Activated naive CD8-positive, alpha-beta T cell treated with anti-CD3 and anti-CD28 coated beads, Interleukin-2, amount 50 U/mL, for 24 hours (primary cell): ENCODE results near the gene SLC5A3.

Experiments
- ATAC-seq: fragments of 150-1000 bp; cut with Tn5 transposase; one replicate; pipeline ENCODE4 v1.10.0; 2021
- DNase-seq: peaks from one replicate; pipeline ENCODE4 v3.0.0; 2021
- H3K27ac Mint-ChIP-seq: one replicate; pipeline ENCODE4 v1.8.0; 2021; ENCODE audit warnings: mild to moderate bottlenecking, mixed read lengths
- H3K27me3 Mint-ChIP-seq: one replicate; pipeline ENCODE4 v1.8.0; 2021; ENCODE audit warnings: mixed read lengths
- H3K36me3 Mint-ChIP-seq: one replicate; pipeline ENCODE4 v1.8.0; 2021; ENCODE audit warnings: low read depth, mixed read lengths
- H3K4me1 Mint-ChIP-seq: one replicate; pipeline ENCODE4 v1.8.0; 2021; ENCODE audit warnings: mixed read lengths
- H3K4me3 Mint-ChIP-seq: one replicate; pipeline ENCODE4 v1.8.0; 2021; ENCODE audit warnings: mild to moderate bottlenecking, moderate library complexity, mixed read lengths
- H3K9me3 Mint-ChIP-seq: one replicate; pipeline ENCODE4 v1.8.0; 2021; ENCODE audit warnings: mixed read lengths

SLC5A3 gene

DNA sequence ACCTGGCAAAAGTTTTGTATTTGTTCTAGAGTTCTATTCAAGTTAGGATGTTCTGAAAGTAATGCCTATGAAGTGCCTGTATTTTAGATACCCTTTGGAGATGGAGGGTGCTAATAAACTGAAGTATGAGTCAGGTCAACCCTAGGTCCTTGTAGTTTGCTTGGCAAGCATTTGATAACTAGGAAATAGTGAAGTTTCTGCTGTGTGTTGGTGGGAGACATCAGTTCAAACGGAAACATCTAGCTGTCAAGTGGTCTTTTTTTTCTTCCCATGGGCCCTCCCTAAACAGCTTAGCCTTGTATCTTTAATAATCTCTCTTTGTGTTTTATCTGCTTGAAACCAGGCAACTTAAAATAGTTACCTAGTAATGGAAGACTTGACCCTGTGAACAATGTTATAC, 4.5 kb downstream of the SLC5A3 start:
- H3K27me3 Mint-ChIP-seq, result no peaks in the 10 kb centered on the region

DNA sequence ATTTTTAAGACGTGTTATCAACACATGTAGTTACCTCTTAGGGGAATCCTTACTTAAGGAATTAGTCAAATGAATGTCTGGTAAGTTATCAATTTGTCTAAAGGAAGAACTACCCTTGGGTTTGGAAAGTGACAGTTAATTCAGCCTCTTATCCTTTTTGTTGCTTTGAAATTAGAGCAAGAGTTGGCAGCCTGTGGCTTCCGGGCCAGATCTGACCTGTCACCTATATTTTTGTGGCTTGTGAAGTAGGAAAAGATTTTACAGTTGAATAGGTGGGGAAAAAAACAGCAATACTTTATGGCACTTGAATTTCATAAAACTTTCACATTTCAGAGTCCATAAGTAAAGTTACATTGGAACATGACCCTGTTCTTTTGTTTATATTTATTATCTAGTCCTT, 5.5 kb downstream of the SLC5A3 start:
- ATAC-seq (peak; percentile 37), DNase-seq (no peak)
- peak overlapping the region; percentile 60 for H3K4me3 Mint-ChIP-seq
- peaks cover 83% of the 10 kb centered on the region for H3K36me3 Mint-ChIP-seq
- H3K4me1 Mint-ChIP-seq, result peaks cover 91% of the 10 kb centered on the region
- H3K27ac Mint-ChIP-seq, result peak overlapping the region; percentile 84
- no peaks in the 10 kb centered on the region for H3K9me3 Mint-ChIP-seq
- H3K27me3 Mint-ChIP-seq, result no peaks in the 10 kb centered on the region

More for the DNA sequence above, 4.5 kb downstream of the SLC5A3 start:
- Mint-ChIP-seq H3K36me3 (peaks cover 73% of the 10 kb centered on the region), H3K4me3 (peak overlapping the region; percentile 60), H3K27ac (peak overlapping the region; percentile 84), H3K4me1 (peaks cover 81% of the 10 kb centered on the region), H3K9me3 (no peaks in the 10 kb centered on the region)
- DNase-seq (no peak), ATAC-seq (peak; percentile 60)

DNA sequence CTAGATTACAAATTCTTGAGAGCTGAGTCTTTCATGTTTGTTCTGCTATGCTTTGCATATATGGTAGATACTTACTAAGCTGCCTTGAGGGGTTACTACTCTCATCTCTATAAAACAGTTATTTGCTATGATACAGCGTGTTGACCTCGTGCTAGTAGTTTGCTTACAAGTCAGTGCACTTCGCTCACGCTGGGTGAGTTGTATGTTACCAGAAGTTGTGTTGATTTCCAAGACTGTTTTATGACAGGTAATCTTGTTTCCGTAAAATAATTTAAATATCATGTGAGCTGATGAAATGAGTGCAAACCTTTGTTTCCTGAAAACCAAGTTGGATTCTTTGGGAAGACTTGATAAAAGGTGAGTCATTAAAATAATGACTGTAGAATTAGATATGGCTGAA, 7.3 kb downstream of the SLC5A3 start:
- Mint-ChIP-seq H3K36me3 (peaks cover 74% of the 10 kb centered on the region), H3K4me1 (peaks cover 91% of the 10 kb centered on the region), H3K4me3 (no peak overlapping the region), H3K27me3 (no peaks in the 10 kb centered on the region), H3K9me3 (no peaks in the 10 kb centered on the region), H3K27ac (no peak overlapping the region)
- DNase-seq, result no peak
- no peak for ATAC-seq

DNA sequence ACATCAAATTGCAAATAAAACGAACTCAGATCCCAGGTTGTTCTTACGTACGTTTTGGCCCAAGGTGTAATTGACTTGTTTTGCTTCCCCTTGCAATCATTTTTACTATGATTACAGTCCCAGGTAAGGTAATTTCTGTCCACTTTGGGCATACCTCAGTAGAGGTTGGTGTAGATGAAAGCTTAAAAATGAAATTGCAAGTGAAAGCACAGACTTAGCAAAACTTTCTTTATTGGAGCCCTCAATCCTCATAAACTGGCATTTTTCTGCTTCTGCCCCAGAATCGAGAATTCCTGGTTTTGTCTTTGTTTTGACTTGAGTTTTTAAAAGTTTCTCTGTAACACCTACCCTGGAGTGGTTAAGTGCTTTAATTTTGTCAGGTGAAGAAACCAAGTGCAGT, 9.4 kb downstream of the SLC5A3 start:
- Mint-ChIP-seq H3K4me3 (no peak overlapping the region), H3K36me3 (peaks cover 61% of the 10 kb centered on the region), H3K9me3 (no peaks in the 10 kb centered on the region), H3K27ac (no peak overlapping the region), H3K27me3 (no peaks in the 10 kb centered on the region), H3K4me1 (peaks cover 72% of the 10 kb centered on the region)
- ATAC-seq (no peak), DNase-seq (no peak)

DNA sequence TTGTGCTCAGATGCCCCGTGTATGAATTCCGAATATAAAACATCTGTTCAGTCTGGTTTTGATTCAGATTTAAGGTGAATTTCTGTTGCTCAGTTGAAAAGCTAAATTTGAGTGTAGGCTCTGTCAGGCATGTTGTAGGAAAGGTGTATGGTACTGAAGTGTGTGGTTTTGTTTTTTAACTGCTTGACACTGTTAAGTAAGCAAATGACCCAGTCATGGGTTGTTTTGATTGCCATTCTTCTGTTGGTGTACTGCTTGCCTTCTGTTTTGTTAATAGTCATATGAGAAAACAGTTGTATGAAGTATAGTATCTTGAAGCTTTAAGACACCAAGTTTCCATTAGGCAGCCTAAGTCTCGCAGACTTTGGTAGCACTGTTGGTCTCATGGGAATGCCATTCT, 10.0 kb downstream of the SLC5A3 start:
- H3K27ac Mint-ChIP-seq, result peak overlapping the region; percentile 75
- H3K36me3 Mint-ChIP-seq, result peaks cover 60% of the 10 kb centered on the region
- no peaks in the 10 kb centered on the region for H3K9me3 Mint-ChIP-seq
- H3K27me3 Mint-ChIP-seq, result no peaks in the 10 kb centered on the region
- H3K4me3 Mint-ChIP-seq, result peak overlapping the region; percentile 36
- ATAC-seq (no peak), DNase-seq (no peak)
- H3K4me1 Mint-ChIP-seq, result peaks cover 66% of the 10 kb centered on the region

DNA sequence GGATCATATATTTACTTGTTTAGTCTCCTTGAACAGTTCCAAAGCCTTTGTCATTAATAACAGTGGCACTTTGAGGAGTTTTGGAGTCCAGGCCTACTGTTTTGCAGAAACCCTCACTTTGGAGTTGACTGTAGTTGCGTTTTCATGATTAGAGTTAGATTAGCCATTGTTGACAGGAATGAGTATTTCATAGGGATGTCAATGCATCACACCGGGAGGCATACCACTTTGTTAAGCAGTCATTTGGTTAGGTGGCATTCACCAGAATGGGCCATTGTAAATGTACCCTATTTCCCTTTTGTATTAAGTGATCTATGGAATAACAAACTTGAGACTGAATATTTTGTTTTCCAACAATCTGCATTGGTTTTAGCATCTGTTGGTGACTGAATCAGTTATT, 11.8 kb downstream of the SLC5A3 start:
- Mint-ChIP-seq H3K9me3 (no peaks in the 10 kb centered on the region), H3K4me1 (peaks cover 53% of the 10 kb centered on the region), H3K27ac (no peak overlapping the region), H3K4me3 (no peak overlapping the region), H3K36me3 (peaks cover 52% of the 10 kb centered on the region), H3K27me3 (no peaks in the 10 kb centered on the region)
- ATAC-seq (no peak), DNase-seq (no peak)

DNA sequence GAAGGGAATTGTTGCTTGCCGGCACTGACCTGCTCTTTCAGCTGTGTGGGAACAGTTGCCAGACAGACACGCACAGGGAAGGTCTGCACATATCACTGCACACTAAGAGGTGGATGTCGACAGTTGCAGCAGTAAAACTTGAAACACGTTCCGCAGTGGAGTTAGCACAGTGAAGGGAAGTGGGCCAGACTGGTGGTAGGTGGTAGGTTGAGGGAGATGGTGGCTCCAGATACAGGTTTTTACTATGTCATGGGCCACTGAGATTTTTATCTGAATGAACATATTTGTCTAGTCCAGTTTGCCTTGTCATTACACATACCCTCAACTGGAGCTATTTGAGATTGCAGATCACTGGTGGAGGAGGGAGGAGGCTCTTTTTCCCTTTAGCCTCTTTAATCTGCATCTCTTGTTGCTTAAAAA, 13.5 kb downstream of the SLC5A3 start:
- H3K4me1 Mint-ChIP-seq, result peaks cover 52% of the 10 kb centered on the region
- H3K9me3 Mint-ChIP-seq, result no peaks in the 10 kb centered on the region
- ATAC-seq (peak; percentile 58), DNase-seq (no peak)
- peaks cover 36% of the 10 kb centered on the region for H3K36me3 Mint-ChIP-seq
- H3K27ac Mint-ChIP-seq, result no peak overlapping the region
- H3K27me3 Mint-ChIP-seq, result no peaks in the 10 kb centered on the region
- no peak overlapping the region for H3K4me3 Mint-ChIP-seq

DNA sequence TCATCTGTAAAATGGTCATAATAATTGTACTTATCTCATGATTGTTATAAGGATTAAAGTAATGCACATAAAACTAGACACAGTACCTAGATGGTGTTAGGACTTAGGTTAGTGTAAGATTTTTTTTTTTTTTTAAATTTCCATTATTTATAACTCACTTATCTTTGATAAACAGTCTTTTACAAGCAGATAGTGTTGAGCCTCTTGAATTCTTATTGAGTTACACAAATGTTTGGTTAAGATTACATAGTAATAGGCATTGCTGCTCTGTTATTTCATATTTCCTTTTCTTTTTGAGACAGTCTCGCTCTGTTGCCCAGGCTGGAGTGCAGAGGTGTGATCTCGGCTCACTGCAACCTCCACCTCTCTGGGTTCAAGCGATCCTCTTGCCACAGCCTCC, 15.4 kb downstream of the SLC5A3 start:
- H3K36me3 Mint-ChIP-seq, result peaks cover 19% of the 10 kb centered on the region
- peaks cover 48% of the 10 kb centered on the region for H3K4me1 Mint-ChIP-seq
- H3K4me3 Mint-ChIP-seq, result no peak overlapping the region
- DNase-seq (no peak), ATAC-seq (no peak)
- H3K9me3 Mint-ChIP-seq, result no peaks in the 10 kb centered on the region
- H3K27me3 Mint-ChIP-seq, result no peaks in the 10 kb centered on the region
- no peak overlapping the region for H3K27ac Mint-ChIP-seq

DNA sequence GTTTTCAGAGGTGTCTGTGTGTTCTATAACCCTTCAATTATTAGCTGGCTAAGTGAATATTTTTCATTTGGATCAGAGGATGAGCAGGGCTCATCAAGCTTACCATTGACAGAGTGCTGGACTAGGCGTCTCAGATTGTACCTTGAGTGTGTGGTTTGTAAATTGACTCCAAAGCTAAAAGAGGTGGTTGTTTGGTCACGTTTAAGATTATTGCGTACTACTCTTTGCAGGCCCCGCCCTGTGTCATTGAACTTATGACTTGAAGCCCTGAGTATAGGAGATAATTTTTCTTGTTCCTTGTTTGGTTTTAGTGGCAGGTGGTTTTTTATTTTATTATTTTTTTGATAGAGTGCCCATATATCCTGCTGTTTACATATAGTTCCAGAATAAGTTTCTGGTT, 17.7 kb downstream of the SLC5A3 start:
- no peak for ATAC-seq
- peaks cover 37% of the 10 kb centered on the region for H3K4me1 Mint-ChIP-seq

DNA sequence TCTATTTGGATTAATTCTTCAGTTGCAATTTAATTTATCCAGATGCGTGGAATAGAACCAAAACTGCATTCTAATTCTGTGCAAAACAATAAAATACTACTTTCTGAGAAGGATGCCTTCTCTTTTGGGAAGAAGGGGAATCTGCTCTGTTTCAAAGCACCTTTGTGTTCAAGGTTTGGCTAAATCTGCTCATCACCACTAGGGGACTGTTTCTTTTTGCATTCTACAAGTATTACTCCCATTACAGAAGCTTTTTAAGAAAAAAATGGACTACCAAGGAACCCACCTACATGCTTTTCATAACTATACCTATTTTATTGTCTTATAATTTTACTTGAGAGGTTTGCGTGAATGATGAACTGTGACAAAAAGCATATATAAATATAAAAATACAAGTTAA, 18.2 kb downstream of the SLC5A3 start:
- H3K27ac Mint-ChIP-seq, result no peak overlapping the region
- ATAC-seq (no peak), DNase-seq (no peak)
- no peaks in the 10 kb centered on the region for H3K9me3 Mint-ChIP-seq
- peaks cover 39% of the 10 kb centered on the region for H3K4me1 Mint-ChIP-seq
- H3K27me3 Mint-ChIP-seq, result no peaks in the 10 kb centered on the region
- no peak overlapping the region for H3K4me3 Mint-ChIP-seq
- peaks cover 38% of the 10 kb centered on the region for H3K36me3 Mint-ChIP-seq

More for the DNA sequence above, 17.7 kb downstream of the SLC5A3 start:
- H3K4me3 Mint-ChIP-seq, result no peak overlapping the region
- peaks cover 33% of the 10 kb centered on the region for H3K36me3 Mint-ChIP-seq
- no peaks in the 10 kb centered on the region for H3K27me3 Mint-ChIP-seq
- no peaks in the 10 kb centered on the region for H3K9me3 Mint-ChIP-seq
- no peak for DNase-seq
- no peak overlapping the region for H3K27ac Mint-ChIP-seq

DNA sequence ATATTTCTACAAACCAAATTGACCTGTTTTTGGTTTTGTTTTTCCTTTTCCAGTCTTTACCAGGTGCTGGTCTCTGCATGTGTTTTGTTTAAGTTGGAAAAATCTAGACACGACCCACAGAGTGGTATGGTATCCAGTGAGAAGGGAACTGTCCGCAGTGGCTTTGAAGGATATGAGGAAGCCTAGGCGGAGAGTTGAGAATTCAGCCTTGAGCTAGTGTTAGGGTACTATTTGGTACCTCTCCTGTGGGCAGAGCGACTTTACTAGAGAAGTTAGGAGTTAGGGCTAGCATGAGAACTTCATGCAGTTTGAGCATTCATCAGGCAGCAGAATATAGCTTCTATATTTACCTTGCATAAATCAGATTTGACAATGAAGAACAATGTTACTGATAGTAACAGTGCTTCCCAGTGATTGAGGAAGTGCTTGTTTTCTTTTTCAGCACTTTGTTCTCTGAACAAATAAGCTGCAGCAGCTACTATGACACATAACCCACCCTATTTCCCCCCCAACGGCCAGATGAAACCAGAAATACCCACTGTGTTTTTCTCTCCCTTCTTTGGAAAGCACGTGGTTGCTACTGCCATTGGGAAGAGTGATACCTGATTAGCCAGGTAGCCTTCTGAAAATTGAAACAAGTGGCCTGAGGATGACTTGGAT, 19.0 kb downstream of the SLC5A3 start:
- H3K9me3 Mint-ChIP-seq, result no peaks in the 10 kb centered on the region
- peaks cover 46% of the 10 kb centered on the region for H3K36me3 Mint-ChIP-seq
- H3K27ac Mint-ChIP-seq, result no peak overlapping the region
- H3K27me3 Mint-ChIP-seq, result no peaks in the 10 kb centered on the region
- ATAC-seq (peak; percentile 43), DNase-seq (no peak)
- no peak overlapping the region for H3K4me3 Mint-ChIP-seq
- peaks cover 46% of the 10 kb centered on the region for H3K4me1 Mint-ChIP-seq

DNA sequence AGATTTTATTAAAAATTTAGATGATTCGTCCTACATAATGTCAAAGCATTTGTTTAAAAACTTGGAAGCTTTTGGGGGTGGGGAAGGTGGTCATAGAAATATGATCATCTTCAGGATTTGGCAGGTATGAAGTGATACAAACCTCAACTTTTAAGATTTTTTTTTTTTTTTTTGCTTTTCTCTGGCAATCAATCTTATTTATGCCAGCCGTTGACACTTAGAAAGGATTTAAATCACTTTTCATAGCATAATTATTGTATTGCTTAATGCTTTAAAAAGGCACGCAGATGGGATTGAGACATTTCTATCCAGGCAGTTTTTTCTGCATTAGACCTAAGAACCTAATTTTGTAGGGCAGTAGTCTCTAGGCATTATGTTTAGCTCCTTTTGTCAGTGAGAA, 19.7 kb downstream of the SLC5A3 start:
- Mint-ChIP-seq H3K4me1 (peaks cover 53% of the 10 kb centered on the region), H3K9me3 (no peaks in the 10 kb centered on the region), H3K36me3 (peaks cover 52% of the 10 kb centered on the region), H3K27ac (no peak overlapping the region), H3K4me3 (no peak overlapping the region), H3K27me3 (no peaks in the 10 kb centered on the region)
- ATAC-seq (no peak), DNase-seq (no peak)

DNA sequence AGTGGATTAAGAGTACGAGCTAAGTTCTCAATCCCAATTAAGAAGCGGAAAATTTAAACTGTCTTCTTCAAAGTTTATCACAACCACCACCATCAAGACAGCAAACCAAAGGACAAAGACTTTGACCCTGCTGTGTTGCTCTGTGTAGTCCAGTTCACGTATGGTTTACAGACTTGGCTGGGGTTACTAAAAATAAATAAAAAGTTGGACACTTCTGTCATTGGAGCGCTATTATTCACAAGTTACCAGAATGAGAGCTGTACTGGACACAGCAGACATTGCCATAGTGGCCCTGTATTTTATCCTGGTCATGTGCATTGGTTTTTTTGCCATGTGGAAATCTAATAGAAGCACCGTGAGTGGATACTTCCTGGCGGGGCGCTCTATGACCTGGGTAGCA, 21.6 kb downstream of the SLC5A3 start:
- DNase-seq (no peak), ATAC-seq (no peak)
- H3K27ac Mint-ChIP-seq, result no peak overlapping the region
- peaks cover 67% of the 10 kb centered on the region for H3K4me1 Mint-ChIP-seq
- H3K27me3 Mint-ChIP-seq, result no peaks in the 10 kb centered on the region
- no peak overlapping the region for H3K4me3 Mint-ChIP-seq
- no peaks in the 10 kb centered on the region for H3K9me3 Mint-ChIP-seq
- H3K36me3 Mint-ChIP-seq, result peaks cover 61% of the 10 kb centered on the region

DNA sequence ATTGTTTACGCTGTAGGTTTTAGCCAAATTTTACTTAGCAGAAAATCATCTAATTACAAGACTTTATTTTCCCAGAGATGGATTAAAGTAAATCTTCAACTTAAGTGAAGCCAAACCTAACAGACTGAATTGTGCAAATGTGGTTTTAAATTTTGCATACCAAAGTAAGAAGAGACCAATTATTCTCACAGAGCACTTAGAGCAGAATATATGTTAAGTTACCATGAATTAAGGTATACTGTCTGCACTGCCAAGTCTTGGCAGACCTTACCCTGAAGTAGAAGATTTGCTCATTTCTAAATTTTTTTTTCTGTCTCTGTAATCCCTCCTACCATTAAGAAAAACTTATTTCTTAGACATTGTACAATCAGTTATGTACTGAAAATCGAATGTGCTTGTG, 24.1 kb downstream of the SLC5A3 start:
- DNase-seq (no peak), ATAC-seq (no peak)
- Mint-ChIP-seq H3K4me1 (peaks cover 71% of the 10 kb centered on the region), H3K4me3 (no peak overlapping the region), H3K27ac (no peak overlapping the region), H3K36me3 (peaks cover 76% of the 10 kb centered on the region), H3K9me3 (no peaks in the 10 kb centered on the region), H3K27me3 (no peaks in the 10 kb centered on the region)

DNA sequence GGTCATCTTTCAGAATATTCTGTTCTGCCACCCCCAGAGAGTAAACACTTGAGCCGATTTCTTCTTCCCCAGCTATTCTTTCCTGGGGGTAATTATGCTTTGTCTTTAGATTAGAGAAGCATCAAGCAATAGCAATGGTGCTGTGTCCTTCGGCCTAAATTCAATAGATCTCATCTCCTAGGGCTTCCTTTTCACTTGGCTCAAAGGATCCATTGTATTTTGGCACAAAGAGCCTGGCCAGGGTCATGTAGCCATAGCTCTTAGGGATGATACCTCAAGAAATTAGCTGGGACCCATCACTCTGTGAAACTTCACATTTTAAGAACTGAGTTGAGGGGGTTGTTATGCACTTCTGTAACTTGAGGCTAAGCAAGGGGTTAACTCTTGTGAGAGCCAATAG, 27.0 kb downstream of the SLC5A3 start:
- no peak overlapping the region for H3K4me3 Mint-ChIP-seq

DNA sequence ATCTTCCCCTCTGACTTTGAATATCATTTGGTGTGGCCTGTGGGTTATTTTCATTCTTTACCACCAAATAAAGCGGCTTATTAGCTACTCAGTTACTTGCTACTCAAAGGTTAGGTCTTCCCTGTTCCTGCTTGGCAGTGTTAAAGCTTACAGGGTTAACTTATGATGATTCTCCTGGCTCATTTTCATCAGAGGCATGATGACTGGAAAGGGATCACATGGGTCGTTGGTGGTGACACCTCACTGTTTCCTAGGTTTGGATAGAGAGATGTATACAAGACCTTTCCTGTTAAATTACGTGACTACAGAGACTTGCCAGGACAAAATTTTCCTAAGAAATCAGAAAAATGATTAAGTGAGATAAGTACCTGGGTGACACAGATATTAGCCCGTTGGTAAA, 27.4 kb downstream of the SLC5A3 start:
- Mint-ChIP-seq H3K27me3 (no peaks in the 10 kb centered on the region), H3K27ac (no peak overlapping the region), H3K36me3 (peaks cover 81% of the 10 kb centered on the region), H3K4me3 (no peak overlapping the region), H3K4me1 (peaks cover 85% of the 10 kb centered on the region), H3K9me3 (no peaks in the 10 kb centered on the region)
- ATAC-seq (peak; percentile 24), DNase-seq (no peak)

More for the DNA sequence above, 27.0 kb downstream of the SLC5A3 start:
- ATAC-seq (no peak), DNase-seq (no peak)
- Mint-ChIP-seq H3K27ac (no peak overlapping the region), H3K27me3 (no peaks in the 10 kb centered on the region), H3K4me1 (peaks cover 81% of the 10 kb centered on the region), H3K9me3 (no peaks in the 10 kb centered on the region), H3K36me3 (peaks cover 81% of the 10 kb centered on the region)
